GM23338 (cell line): ENCODE measurements around the gene SLK. TPM values are rescaled to one million over a fixed set of nuclear protein-coding genes. Genes with fewer than 3 reads are reported as not detected.

Experiments
- ATAC-seq: fragments of 200-7000 bp; cut with Tn5 transposase; 3 replicates; pipeline ENCODE4 v1.9.1; 2020
- DNase-seq: peaks from one replicate; pipeline ENCODE4 v3.0.0-alpha.2; 2015; ENCODE audit warnings: low spot score
- H2AFZ ChIP-seq: fragments of 200-600 bp; sonication (generic); 2 replicates; pipeline ENCODE4 v1.8.0; 2016; ENCODE audit warnings: antibody characterized with exemption, mild to moderate bottlenecking, moderate library complexity
- H3F3A ChIP-seq: fragments of 200-600 bp; sonication (generic); replicated peaks from 2 replicates; pipeline ENCODE4 v1.8.0; 2017; ENCODE audit warnings: antibody characterized with exemption, mixed run types, low read depth
- H3K27ac ChIP-seq: fragments of 200-600 bp; sonication (generic); 2 replicates; pipeline ENCODE4 v1.6.1; 2016; ENCODE audit warnings: low read depth
- H3K27me3 ChIP-seq: fragments of 200-600 bp; sonication (generic); 2 replicates; pipeline ENCODE4 v1.8.0; 2016; ENCODE audit warnings: mild to moderate bottlenecking, mixed run types, moderate library complexity; ENCODE audit not compliant: insufficient read depth
- H3K36me3 ChIP-seq: fragments of 200-600 bp; sonication (generic); 2 replicates; pipeline ENCODE4 v1.8.0; 2016; ENCODE audit warnings: mild to moderate bottlenecking; ENCODE audit not compliant: insufficient read depth
- H3K4me1 ChIP-seq: fragments of 200-600 bp; sonication (generic); 2 replicates; pipeline ENCODE4 v1.8.0; 2016; ENCODE audit warnings: mild to moderate bottlenecking, moderate library complexity; ENCODE audit not compliant: insufficient read depth
- H3K4me2 ChIP-seq: fragments of 200-600 bp; sonication (generic); 2 replicates; pipeline ENCODE4 v1.7.1; 2017; ENCODE audit warnings: mixed run types
- H3K4me3 ChIP-seq: fragments of 200-600 bp; sonication (generic); 2 replicates; pipeline ENCODE4 v1.6.1; 2016; ENCODE audit warnings: mixed run types
- H3K79me2 ChIP-seq: fragments of 200-600 bp; sonication (generic); replicated peaks from 2 replicates; pipeline ENCODE4 v1.8.0; 2017; ENCODE audit warnings: mild to moderate bottlenecking; ENCODE audit not compliant: insufficient read depth
- H3K9me2 ChIP-seq: fragments of 200-600 bp; sonication (generic); 2 replicates; pipeline ENCODE4 v1.8.0; 2017; ENCODE audit not compliant: insufficient read depth
- H4K20me1 ChIP-seq: fragments of 200-600 bp; sonication (generic); replicated peaks from 2 replicates; pipeline ENCODE4 v1.8.0; 2017; ENCODE audit warnings: mild to moderate bottlenecking; ENCODE audit not compliant: insufficient read depth
- H3K27ac Mint-ChIP-seq: 2 replicates; pipeline ENCODE4 v1.8.0; 2020; ENCODE audit warnings: inconsistent platforms, mild to moderate bottlenecking, moderate library complexity, mixed read lengths
- H3K27me3 Mint-ChIP-seq: 3 replicates; pipeline ENCODE4 v1.8.0; 2022; ENCODE audit warnings: low read depth, mild to moderate bottlenecking, moderate library complexity, mixed read lengths, inconsistent platforms; ENCODE audit not compliant: insufficient read depth, poor library complexity
- H3K36me3 Mint-ChIP-seq: 3 replicates; pipeline ENCODE4 v1.8.0; 2021; ENCODE audit warnings: low read depth, mild to moderate bottlenecking, inconsistent platforms, moderate library complexity, mixed read lengths
- H3K4me1 Mint-ChIP-seq: 3 replicates; pipeline ENCODE4 v1.8.0; 2020; ENCODE audit warnings: mild to moderate bottlenecking, inconsistent platforms, mixed read lengths
- H3K4me3 Mint-ChIP-seq: 3 replicates; pipeline ENCODE4 v1.8.0; 2021; ENCODE audit warnings: moderate library complexity, mild to moderate bottlenecking, inconsistent platforms, mixed read lengths
- H3K9me3 Mint-ChIP-seq: 3 replicates; pipeline ENCODE4 v1.8.0; 2020; ENCODE audit warnings: moderate library complexity, mild to moderate bottlenecking, inconsistent platforms, mixed read lengths
- CREB1 ChIP-seq: fragments of 250-450 bp; sonication (Bioruptor Pico); IDR thresholded peaks from 2 replicates; pipeline ENCODE4 v1.5.0; 2020; ENCODE audit warnings: low read depth, mild to moderate bottlenecking, moderate library complexity
- EZH2 ChIP-seq: fragments of 200-600 bp; sonication (generic); IDR thresholded peaks from one replicate; pipeline ENCODE4 v1.8.0; 2017; ENCODE audit warnings: antibody characterized with exemption, mild to moderate bottlenecking, low read depth; ENCODE audit not compliant: unreplicated experiment
- EZH2phosphoT487 ChIP-seq: fragments of 200-600 bp; sonication (generic); IDR thresholded peaks from one replicate; pipeline ENCODE4 v1.8.1; 2018; ENCODE audit warnings: antibody characterized with exemption; ENCODE audit not compliant: unreplicated experiment
- JUNB ChIP-seq: IDR thresholded peaks from one replicate; pipeline ENCODE4 v1.6.1; 2016; ENCODE audit warnings: antibody characterized with exemption; ENCODE audit not compliant: unreplicated experiment
- NANOG ChIP-seq: IDR thresholded peaks from 2 replicates; pipeline ENCODE4 v1.6.1; 2016; ENCODE audit warnings: antibody characterized with exemption, borderline replicate concordance
- POLR2AphosphoS5 ChIP-seq: IDR thresholded peaks from 2 replicates; pipeline ENCODE4 v1.6.1; 2016; ENCODE audit warnings: antibody characterized with exemption, low read depth
- STAT1 ChIP-seq: IDR thresholded peaks from one replicate; pipeline ENCODE4 v1.6.1; 2016; ENCODE audit warnings: antibody characterized with exemption; ENCODE audit not compliant: unreplicated experiment
- ZNF114 ChIP-seq: fragments of 250-450 bp; sonication (Bioruptor Pico); IDR thresholded peaks from 2 replicates; pipeline ENCODE4 v1.5.0; 2020; ENCODE audit warnings: mild to moderate bottlenecking, moderate library complexity
- ZNF331 ChIP-seq: fragments of 250-450 bp; sonication (Bioruptor Pico); IDR thresholded peaks from 2 replicates; pipeline ENCODE4 v1.5.0; 2020; ENCODE audit warnings: low read depth, mild to moderate bottlenecking, moderate library complexity
- polyA plus RNA-seq: library from polyadenylated mRNA; unstranded; fragments of >200 nt; fragmentation: Nextera tagmentation; extraction: Ambion mirVana; gene quantifications from 2 replicates; pipeline ENCODE4 v1.2.1, GENCODE V29; 2016
- total RNA-seq: library from RNA; depleted of rRNA; stranded (reverse); fragments of >200 nt; shearing (Covaris generic); gene quantifications from 2 replicates; pipeline ENCODE4 v1.2.3, GENCODE V29; 2014
- TF ChIP-seq, protein P1 (sequence below): IDR thresholded peaks from 2 replicates; pipeline ENCODE4 v1.6.1; 2016; ENCODE audit warnings: antibody characterized with exemption
- TF ChIP-seq, protein P2 (sequence below): fragments of 250-450 bp; sonication (Bioruptor Pico); IDR thresholded peaks from 2 replicates; pipeline ENCODE4 v1.5.0; 2020; ENCODE audit warnings: mild to moderate bottlenecking, moderate library complexity
- TF ChIP-seq, protein P3 (sequence below), 2 experiments: fragments of 200-600 bp in 1 of 2; sonication (generic) in 1 of 2; conservative IDR thresholded peaks; 2 replicates each; pipeline versions ENCODE4 v1.5.1 to v1.6.1; 2016 to 2017; ENCODE audit warnings: antibody characterized with exemption in 2 of 2, low read depth in 2 of 2, mild to moderate bottlenecking in 2 of 2, moderate library complexity in 1 of 2
- TF ChIP-seq, protein P4 (sequence below): IDR thresholded peaks from one replicate; pipeline ENCODE4 v1.6.1; 2018; ENCODE audit warnings: antibody characterized with exemption; ENCODE audit not compliant: unreplicated experiment

Gene SLK
- total and polyA plus RNA-seq, 2 experiments from 2014 or later: 8.4 to 21.5 TPM

DNA sequence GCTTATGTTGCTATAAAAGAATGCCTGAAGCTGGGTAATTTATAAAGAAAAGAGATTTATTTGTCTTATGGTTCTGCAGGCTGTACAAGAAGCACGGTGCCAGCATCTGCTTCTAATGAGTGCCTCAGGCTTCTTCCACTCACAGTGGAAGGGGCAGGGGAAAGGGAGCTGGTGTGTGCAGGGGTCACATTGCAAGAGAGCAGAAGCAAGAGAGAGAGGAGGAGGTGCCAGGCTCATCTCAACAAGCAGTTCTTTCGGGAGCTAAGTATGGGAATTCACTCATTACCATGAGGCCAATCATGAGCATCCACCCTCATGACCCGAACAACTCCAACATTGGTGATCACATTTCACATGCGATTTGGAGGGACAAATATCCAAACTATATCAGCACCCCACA is 17.2 kb upstream of the SLK start:
- Histone ChIP-seq H3K27me3 (no peaks in the 10 kb centered on the region), H2AFZ (peak overlapping the region; percentile 80), H3K36me3 (no peaks in the 10 kb centered on the region), H3K27ac (no peak overlapping the region), H3K4me1 (no peaks in the 10 kb centered on the region), H3K4me3 (no peak overlapping the region), H3K9me2 (no peaks in the 10 kb centered on the region), H4K20me1 (no peaks in the 10 kb centered on the region), H3K4me2 (no peak overlapping the region), H3F3A (no peaks in the 10 kb centered on the region), H3K79me2 (no peaks in the 10 kb centered on the region)
- TF ChIP-seq EZH2phosphoT487: no peak
- no peak for TF ChIP-seq CREB1 (CRISPR knock-in tag)
- TF ChIP-seq ZNF114: no peak
- TF ChIP-seq, protein P1, sequence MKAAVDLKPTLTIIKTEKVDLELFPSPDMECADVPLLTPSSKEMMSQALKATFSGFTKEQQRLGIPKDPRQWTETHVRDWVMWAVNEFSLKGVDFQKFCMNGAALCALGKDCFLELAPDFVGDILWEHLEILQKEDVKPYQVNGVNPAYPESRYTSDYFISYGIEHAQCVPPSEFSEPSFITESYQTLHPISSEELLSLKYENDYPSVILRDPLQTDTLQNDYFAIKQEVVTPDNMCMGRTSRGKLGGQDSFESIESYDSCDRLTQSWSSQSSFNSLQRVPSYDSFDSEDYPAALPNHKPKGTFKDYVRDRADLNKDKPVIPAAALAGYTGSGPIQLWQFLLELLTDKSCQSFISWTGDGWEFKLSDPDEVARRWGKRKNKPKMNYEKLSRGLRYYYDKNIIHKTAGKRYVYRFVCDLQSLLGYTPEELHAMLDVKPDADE: no peak
- TF ChIP-seq JUNB: no peak
- TF ChIP-seq, protein P2, sequence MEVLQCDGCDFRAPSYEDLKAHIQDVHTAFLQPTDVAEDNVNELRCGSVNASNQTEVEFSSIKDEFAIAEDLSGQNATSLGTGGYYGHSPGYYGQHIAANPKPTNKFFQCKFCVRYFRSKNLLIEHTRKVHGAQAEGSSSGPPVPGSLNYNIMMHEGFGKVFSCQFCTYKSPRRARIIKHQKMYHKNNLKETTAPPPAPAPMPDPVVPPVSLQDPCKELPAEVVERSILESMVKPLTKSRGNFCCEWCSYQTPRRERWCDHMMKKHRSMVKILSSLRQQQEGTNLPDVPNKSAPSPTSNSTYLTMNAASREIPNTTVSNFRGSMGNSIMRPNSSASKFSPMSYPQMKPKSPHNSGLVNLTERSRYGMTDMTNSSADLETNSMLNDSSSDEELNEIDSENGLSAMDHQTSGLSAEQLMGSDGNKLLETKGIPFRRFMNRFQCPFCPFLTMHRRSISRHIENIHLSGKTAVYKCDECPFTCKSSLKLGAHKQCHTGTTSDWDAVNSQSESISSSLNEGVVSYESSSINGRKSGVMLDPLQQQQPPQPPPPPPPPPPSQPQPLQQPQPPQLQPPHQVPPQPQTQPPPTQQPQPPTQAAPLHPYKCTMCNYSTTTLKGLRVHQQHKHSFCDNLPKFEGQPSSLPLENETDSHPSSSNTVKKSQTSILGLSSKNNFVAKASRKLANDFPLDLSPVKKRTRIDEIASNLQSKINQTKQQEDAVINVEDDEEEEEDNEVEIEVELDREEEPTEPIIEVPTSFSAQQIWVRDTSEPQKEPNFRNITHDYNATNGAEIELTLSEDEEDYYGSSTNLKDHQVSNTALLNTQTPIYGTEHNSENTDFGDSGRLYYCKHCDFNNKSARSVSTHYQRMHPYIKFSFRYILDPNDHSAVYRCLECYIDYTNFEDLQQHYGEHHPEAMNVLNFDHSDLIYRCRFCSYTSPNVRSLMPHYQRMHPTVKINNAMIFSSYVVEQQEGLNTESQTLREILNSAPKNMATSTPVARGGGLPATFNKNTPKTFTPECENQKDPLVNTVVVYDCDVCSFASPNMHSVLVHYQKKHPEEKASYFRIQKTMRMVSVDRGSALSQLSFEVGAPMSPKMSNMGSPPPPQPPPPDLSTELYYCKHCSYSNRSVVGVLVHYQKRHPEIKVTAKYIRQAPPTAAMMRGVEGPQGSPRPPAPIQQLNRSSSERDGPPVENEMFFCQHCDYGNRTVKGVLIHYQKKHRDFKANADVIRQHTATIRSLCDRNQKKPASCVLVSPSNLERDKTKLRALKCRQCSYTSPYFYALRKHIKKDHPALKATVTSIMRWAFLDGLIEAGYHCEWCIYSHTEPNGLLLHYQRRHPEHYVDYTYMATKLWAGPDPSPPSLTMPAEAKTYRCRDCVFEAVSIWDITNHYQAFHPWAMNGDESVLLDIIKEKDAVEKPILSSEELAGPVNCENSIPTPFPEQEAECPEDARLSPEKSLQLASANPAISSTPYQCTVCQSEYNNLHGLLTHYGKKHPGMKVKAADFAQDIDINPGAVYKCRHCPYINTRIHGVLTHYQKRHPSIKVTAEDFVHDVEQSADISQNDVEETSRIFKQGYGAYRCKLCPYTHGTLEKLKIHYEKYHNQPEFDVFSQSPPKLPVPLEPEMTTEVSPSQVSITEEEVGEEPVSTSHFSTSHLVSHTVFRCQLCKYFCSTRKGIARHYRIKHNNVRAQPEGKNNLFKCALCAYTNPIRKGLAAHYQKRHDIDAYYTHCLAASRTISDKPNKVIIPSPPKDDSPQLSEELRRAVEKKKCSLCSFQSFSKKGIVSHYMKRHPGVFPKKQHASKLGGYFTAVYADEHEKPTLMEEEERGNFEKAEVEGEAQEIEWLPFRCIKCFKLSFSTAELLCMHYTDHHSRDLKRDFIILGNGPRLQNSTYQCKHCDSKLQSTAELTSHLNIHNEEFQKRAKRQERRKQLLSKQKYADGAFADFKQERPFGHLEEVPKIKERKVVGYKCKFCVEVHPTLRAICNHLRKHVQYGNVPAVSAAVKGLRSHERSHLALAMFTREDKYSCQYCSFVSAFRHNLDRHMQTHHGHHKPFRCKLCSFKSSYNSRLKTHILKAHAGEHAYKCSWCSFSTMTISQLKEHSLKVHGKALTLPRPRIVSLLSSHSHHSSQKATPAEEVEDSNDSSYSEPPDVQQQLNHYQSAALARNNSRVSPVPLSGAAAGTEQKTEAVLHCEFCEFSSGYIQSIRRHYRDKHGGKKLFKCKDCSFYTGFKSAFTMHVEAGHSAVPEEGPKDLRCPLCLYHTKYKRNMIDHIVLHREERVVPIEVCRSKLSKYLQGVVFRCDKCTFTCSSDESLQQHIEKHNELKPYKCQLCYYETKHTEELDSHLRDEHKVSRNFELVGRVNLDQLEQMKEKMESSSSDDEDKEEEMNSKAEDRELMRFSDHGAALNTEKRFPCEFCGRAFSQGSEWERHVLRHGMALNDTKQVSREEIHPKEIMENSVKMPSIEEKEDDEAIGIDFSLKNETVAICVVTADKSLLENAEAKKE (CRISPR knock-in tag): no peak
- no peak for TF ChIP-seq ZNF331 (CRISPR knock-in tag)
- no peak for TF ChIP-seq EZH2
- TF ChIP-seq, protein P3, sequence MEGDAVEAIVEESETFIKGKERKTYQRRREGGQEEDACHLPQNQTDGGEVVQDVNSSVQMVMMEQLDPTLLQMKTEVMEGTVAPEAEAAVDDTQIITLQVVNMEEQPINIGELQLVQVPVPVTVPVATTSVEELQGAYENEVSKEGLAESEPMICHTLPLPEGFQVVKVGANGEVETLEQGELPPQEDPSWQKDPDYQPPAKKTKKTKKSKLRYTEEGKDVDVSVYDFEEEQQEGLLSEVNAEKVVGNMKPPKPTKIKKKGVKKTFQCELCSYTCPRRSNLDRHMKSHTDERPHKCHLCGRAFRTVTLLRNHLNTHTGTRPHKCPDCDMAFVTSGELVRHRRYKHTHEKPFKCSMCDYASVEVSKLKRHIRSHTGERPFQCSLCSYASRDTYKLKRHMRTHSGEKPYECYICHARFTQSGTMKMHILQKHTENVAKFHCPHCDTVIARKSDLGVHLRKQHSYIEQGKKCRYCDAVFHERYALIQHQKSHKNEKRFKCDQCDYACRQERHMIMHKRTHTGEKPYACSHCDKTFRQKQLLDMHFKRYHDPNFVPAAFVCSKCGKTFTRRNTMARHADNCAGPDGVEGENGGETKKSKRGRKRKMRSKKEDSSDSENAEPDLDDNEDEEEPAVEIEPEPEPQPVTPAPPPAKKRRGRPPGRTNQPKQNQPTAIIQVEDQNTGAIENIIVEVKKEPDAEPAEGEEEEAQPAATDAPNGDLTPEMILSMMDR (conservative IDR thresholded peaks at IDR 0.05; ENCODE audit: low read depth in 2 of 2): no peak
- no peak for TF ChIP-seq POLR2AphosphoS5
- TF ChIP-seq NANOG: no peak
- TF ChIP-seq, protein P4, sequence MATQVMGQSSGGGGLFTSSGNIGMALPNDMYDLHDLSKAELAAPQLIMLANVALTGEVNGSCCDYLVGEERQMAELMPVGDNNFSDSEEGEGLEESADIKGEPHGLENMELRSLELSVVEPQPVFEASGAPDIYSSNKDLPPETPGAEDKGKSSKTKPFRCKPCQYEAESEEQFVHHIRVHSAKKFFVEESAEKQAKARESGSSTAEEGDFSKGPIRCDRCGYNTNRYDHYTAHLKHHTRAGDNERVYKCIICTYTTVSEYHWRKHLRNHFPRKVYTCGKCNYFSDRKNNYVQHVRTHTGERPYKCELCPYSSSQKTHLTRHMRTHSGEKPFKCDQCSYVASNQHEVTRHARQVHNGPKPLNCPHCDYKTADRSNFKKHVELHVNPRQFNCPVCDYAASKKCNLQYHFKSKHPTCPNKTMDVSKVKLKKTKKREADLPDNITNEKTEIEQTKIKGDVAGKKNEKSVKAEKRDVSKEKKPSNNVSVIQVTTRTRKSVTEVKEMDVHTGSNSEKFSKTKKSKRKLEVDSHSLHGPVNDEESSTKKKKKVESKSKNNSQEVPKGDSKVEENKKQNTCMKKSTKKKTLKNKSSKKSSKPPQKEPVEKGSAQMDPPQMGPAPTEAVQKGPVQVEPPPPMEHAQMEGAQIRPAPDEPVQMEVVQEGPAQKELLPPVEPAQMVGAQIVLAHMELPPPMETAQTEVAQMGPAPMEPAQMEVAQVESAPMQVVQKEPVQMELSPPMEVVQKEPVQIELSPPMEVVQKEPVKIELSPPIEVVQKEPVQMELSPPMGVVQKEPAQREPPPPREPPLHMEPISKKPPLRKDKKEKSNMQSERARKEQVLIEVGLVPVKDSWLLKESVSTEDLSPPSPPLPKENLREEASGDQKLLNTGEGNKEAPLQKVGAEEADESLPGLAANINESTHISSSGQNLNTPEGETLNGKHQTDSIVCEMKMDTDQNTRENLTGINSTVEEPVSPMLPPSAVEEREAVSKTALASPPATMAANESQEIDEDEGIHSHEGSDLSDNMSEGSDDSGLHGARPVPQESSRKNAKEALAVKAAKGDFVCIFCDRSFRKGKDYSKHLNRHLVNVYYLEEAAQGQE: no peak
- TF ChIP-seq STAT1: no peak
- H3K36me3 Mint-ChIP-seq: no peaks in the 10 kb centered on the region
- ATAC-seq: peak; percentile 57
- no peak overlapping the region for H3K4me3 Mint-ChIP-seq
- H3K27me3 Mint-ChIP-seq: no peaks in the 10 kb centered on the region
- H3K9me3 Mint-ChIP-seq: no peaks in the 10 kb centered on the region
- DNase-seq: peak; percentile 10
- peaks cover 6% of the 10 kb centered on the region; the same call in 2 of the 3 replicates for H3K4me1 Mint-ChIP-seq
- no peak overlapping the region for H3K27ac Mint-ChIP-seq
